GM12878 (cell line): ENCODE data around the gene PCDH15. TPM values are rescaled to one million over a fixed set of nuclear protein-coding genes. Genes with fewer than 3 reads are reported as not detected.

ENCODE experiments used
- ATAC-seq: fragments of 200-7000 bp; cut with Tn5 transposase; 3 replicates; pipeline ENCODE4 v1.9.1; 2020; ENCODE audit warnings: mild to moderate bottlenecking, moderate library complexity
- BruUV-seq: library from RNA; stranded (reverse); fragments of 400-500 nt; replicated peaks from 2 replicates; lab custom pipeline; 2021; lab: Mats Ljungman, UMichigan
- CTCF ChIA-PET: fragments of 300-600 bp; sonication (Branson Sonifier 250); formaldehyde crosslinking; extraction: SDS; loops from one replicate; lab custom pipeline; 2021; ENCODE audit warnings: inconsistent platforms; lab: Yijun Ruan, JAX
- POLR2A ChIA-PET: fragments of 350-600 bp; formaldehyde crosslinking; extraction: SDS; loops from one replicate; lab custom pipeline; 2021; ENCODE audit warnings: inconsistent platforms; lab: Charles Lee
- RAD21 ChIA-PET: fragments of 300-600 bp; sonication (Branson Sonifier 250); formaldehyde crosslinking; loops from one replicate; lab custom pipeline; 2023; ENCODE audit warnings: antibody characterized with exemption; ENCODE audit not compliant: unreplicated experiment; lab: Charles Lee
- SMC1A ChIA-PET: fragments of 300-600 bp; sonication (Branson Sonifier 250); formaldehyde crosslinking; loops from one replicate; lab custom pipeline; 2023; ENCODE audit not compliant: unreplicated experiment, uncharacterized antibody; lab: Charles Lee
- DNase-seq: peaks from one replicate; pipeline ENCODE4 v3.0.0-alpha.2; 2011; ENCODE audit warnings: low read depth, low spot score
- FAIRE-seq: peaks from 3 replicates; lab custom pipeline; 2011; peaks lifted over from hg19 to GRCh38; lab: Jason Lieb, UNC
- H2AFZ ChIP-seq: 2 replicates; pipeline ENCODE4 v1.6.0; 2011; ENCODE audit warnings: low read depth, low read length, control low read depth; ENCODE audit not compliant: control insufficient read depth
- H3K27ac ChIP-seq: 2 replicates; pipeline ENCODE4 v1.5.1; 2011; ENCODE audit warnings: control low read depth; ENCODE audit not compliant: control insufficient read depth, insufficient read depth
- H3K27me3 ChIP-seq, 2 experiments: replicated peaks in 1 of 2; 2 replicates each; pipeline versions ENCODE4 v1.6.0 to v1.6.1; 2011; ENCODE audit warnings: low read length in 1 of 2; ENCODE audit not compliant: control insufficient read depth in 2 of 2, insufficient read depth in 2 of 2
- H3K36me3 ChIP-seq, 2 experiments: 2 replicates each; pipeline ENCODE4 v1.5.1; 2011; ENCODE audit warnings: low read length in 1 of 2; ENCODE audit not compliant: control insufficient read depth in 2 of 2, insufficient read depth in 2 of 2
- H3K4me1 ChIP-seq: 2 replicates; pipeline ENCODE4 v1.6.1; 2011; ENCODE audit warnings: mild to moderate bottlenecking, low read length, moderate library complexity, mixed read lengths; ENCODE audit not compliant: control insufficient read depth, insufficient read depth
- H3K4me2 ChIP-seq: 2 replicates; pipeline ENCODE4 v1.6.0; 2011; ENCODE audit warnings: control low read depth; ENCODE audit not compliant: control insufficient read depth, insufficient read depth
- H3K4me3 ChIP-seq: fragments of 200-600 bp; sonication (generic); 2 replicates; pipeline ENCODE4 v1.5.1; 2016
- H3K79me2 ChIP-seq: 2 replicates; pipeline ENCODE4 v1.6.0; 2011; ENCODE audit warnings: low read length; ENCODE audit not compliant: control insufficient read depth, insufficient read depth
- H3K9ac ChIP-seq: 2 replicates; pipeline ENCODE4 v1.8.0; 2011; ENCODE audit warnings: low read length, control low read depth, mixed read lengths; ENCODE audit not compliant: control insufficient read depth, insufficient read depth
- H3K9me3 ChIP-seq: replicated peaks from 3 replicates; pipeline ENCODE4 v1.5.1; 2011; ENCODE audit warnings: mild to moderate bottlenecking, low read length; ENCODE audit not compliant: control insufficient read depth, insufficient read depth
- H4K20me1 ChIP-seq: 2 replicates; pipeline ENCODE4 v1.6.0; 2011; ENCODE audit not compliant: control insufficient read depth, insufficient read depth
- BACH1 ChIP-seq: fragments of 450-650 bp; IDR thresholded peaks from 2 replicates; pipeline ENCODE4 v1.6.1; 2017; ENCODE audit warnings: mild to moderate bottlenecking, borderline replicate concordance
- DPF2 ChIP-seq: fragments of 450-650 bp; IDR thresholded peaks from 2 replicates; pipeline ENCODE4 v1.6.1; 2017; ENCODE audit warnings: mild to moderate bottlenecking
- EED ChIP-seq: sonication (generic); IDR thresholded peaks from 2 replicates; pipeline ENCODE4 v1.6.1; 2016; ENCODE audit warnings: antibody characterized with exemption, low read depth
- EZH2 ChIP-seq: IDR thresholded peaks from 2 replicates; pipeline ENCODE4 v1.6.1; 2012; ENCODE audit warnings: low read depth, mild to moderate bottlenecking, control low read depth, inconsistent platforms, low read length, borderline replicate concordance; ENCODE audit not compliant: control insufficient read depth
- GATAD2B ChIP-seq: fragments of 450-650 bp; conservative IDR thresholded peaks from 2 replicates; pipeline ENCODE4 v1.6.1; 2017; ENCODE audit warnings: low read depth, mild to moderate bottlenecking, moderate library complexity
- HCFC1 ChIP-seq: fragments of 150-350 bp; IDR thresholded peaks from 2 replicates; pipeline ENCODE4 v1.6.1; 2014; ENCODE audit warnings: low read length
- IRF4 ChIP-seq: IDR thresholded peaks from 2 replicates; pipeline ENCODE4 v1.6.1; 2011; ENCODE audit warnings: low read depth, low read length
- KDM1A ChIP-seq: fragments of 200-600 bp; sonication (generic); IDR thresholded peaks from 2 replicates; pipeline ENCODE4 v1.6.1; 2016; ENCODE audit warnings: borderline replicate concordance
- MAX ChIP-seq: IDR thresholded peaks from 2 replicates; pipeline ENCODE4 v1.6.1; 2012; ENCODE audit warnings: low read depth, low read length, improper control_type of control experiment
- PBX3 ChIP-seq: IDR thresholded peaks from 2 replicates; pipeline ENCODE4 v1.6.1; 2011; ENCODE audit warnings: mild to moderate bottlenecking, low read depth, low read length, moderate library complexity; ENCODE audit not compliant: insufficient replicate concordance
- YY1 ChIP-seq: IDR thresholded peaks from 2 replicates; pipeline ENCODE4 v1.6.1; 2011; ENCODE audit warnings: low read depth, mild to moderate bottlenecking, low read length
- ZBED1 ChIP-seq: IDR thresholded peaks from 2 replicates; pipeline ENCODE4 v1.6.1; 2016; ENCODE audit warnings: borderline replicate concordance
- WGBS: methylation state at CpG from one replicate; pipeline ENCODE4 v1.1.6; 2016; ENCODE audit warnings: low lambda C conversion rate; ENCODE audit not compliant: insufficient replicate concordance, insufficient coverage; ENCODE audit errors: missing lambda C conversion rate; 5-methylcytosine and 5-hydroxymethylcytosine counted together
- in situ Hi-C: fragments of 300-500 bp; cut with MboI; formaldehyde crosslinking; loops from 9 replicates; pipeline ENCODE4 v1.14.3; 2018; ENCODE audit warnings: mixed read lengths
- intact Hi-C: fragments of 100-400 bp; cut with micrococcal nuclease; formaldehyde crosslinking; loops from one replicate; pipeline ENCODE4 v1.14.2; 2022; ENCODE audit not compliant: unreplicated experiment
- polyA plus RNA-seq, 11 experiments: library from polyadenylated mRNA; depleted of rRNA in 4 of 11; unstranded in 6 of 11; stranded (reverse) in 5 of 11; fragments of >200 nt; fragmentation: Nextera tagmentation in 4 of 11; fragmentation: Illumina TruSeq in 1 of 11; extraction: Ambion mirVana in 4 of 11; extraction: Trizol in 1 of 11; gene quantifications; 1 replicate in 1 of 11; 2 replicates in 10 of 11; pipeline versions ENCODE4 v1.2.1 to v1.2.3, GENCODE V29; 2011 to 2016; ENCODE audit warnings: inconsistent platforms in 2 of 11, missing spikeins in 2 of 11, low read depth in 1 of 11
- total RNA-seq, 4 experiments: library from RNA; depleted of rRNA in 3 of 4; stranded (reverse); fragments of >200 nt in 3 of 4; fragmentation: Illumina TruSeq in 1 of 4; extraction: Trizol in 1 of 4; gene quantifications; 2 replicates each; pipeline versions ENCODE4 v1.2.1 to v1.2.3, GENCODE V29; 2013 to 2021
- TF ChIP-seq, protein P1 (sequence below): IDR thresholded peaks from 2 replicates; pipeline ENCODE4 v1.6.1; 2012; ENCODE audit warnings: improper control_type of control experiment, low read depth, low read length; ENCODE audit not compliant: insufficient replicate concordance

Gene PCDH15
- total and polyA plus RNA-seq, 10 of the 15 experiments (the other 5 are each of a cell fraction or from before 2014, with no cell fraction given), result 0.03 to 0.52 (median 0.07) TPM; not detected in 6

- ChIA-PET POLR2A (no interaction called here), SMC1A (no interaction called here), RAD21 (no interaction called here), CTCF (interaction anchor here (1.0 kb wide), 1 partner anchor 41 kb away, joined by 3 read pairs; no protein-coding TSS in a partner anchor)
- no peaks in the 10 kb centered on the region for H3K79me2 ChIP-seq
- no peak overlapping the region for H3K4me2 ChIP-seq
- TF ChIP-seq EZH2, result no peak
- TF ChIP-seq HCFC1, result no peak
- TF ChIP-seq ZBED1, result no peak
- no peak for TF ChIP-seq MAX
- TF ChIP-seq KDM1A, result no peak
- no peak for TF ChIP-seq IRF4
- no peak for TF ChIP-seq EED
- no peak for TF ChIP-seq YY1
- TF ChIP-seq GATAD2B, result no peak
- no peak for TF ChIP-seq PBX3
- TF ChIP-seq DPF2, result no peak
- TF ChIP-seq, protein P1, sequence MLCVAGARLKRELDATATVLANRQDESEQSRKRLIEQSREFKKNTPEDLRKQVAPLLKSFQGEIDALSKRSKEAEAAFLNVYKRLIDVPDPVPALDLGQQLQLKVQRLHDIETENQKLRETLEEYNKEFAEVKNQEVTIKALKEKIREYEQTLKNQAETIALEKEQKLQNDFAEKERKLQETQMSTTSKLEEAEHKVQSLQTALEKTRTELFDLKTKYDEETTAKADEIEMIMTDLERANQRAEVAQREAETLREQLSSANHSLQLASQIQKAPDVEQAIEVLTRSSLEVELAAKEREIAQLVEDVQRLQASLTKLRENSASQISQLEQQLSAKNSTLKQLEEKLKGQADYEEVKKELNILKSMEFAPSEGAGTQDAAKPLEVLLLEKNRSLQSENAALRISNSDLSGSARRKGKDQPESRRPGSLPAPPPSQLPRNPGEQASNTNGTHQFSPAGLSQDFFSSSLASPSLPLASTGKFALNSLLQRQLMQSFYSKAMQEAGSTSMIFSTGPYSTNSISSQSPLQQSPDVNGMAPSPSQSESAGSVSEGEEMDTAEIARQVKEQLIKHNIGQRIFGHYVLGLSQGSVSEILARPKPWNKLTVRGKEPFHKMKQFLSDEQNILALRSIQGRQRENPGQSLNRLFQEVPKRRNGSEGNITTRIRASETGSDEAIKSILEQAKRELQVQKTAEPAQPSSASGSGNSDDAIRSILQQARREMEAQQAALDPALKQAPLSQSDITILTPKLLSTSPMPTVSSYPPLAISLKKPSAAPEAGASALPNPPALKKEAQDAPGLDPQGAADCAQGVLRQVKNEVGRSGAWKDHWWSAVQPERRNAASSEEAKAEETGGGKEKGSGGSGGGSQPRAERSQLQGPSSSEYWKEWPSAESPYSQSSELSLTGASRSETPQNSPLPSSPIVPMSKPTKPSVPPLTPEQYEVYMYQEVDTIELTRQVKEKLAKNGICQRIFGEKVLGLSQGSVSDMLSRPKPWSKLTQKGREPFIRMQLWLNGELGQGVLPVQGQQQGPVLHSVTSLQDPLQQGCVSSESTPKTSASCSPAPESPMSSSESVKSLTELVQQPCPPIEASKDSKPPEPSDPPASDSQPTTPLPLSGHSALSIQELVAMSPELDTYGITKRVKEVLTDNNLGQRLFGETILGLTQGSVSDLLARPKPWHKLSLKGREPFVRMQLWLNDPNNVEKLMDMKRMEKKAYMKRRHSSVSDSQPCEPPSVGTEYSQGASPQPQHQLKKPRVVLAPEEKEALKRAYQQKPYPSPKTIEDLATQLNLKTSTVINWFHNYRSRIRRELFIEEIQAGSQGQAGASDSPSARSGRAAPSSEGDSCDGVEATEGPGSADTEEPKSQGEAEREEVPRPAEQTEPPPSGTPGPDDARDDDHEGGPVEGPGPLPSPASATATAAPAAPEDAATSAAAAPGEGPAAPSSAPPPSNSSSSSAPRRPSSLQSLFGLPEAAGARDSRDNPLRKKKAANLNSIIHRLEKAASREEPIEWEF, result no peak
- no peak for TF ChIP-seq BACH1
- H3K4me3 ChIP-seq, result no peak overlapping the region
- H2AFZ ChIP-seq, result no peak overlapping the region
- in situ Hi-C loops, result no loop called here
- no peaks in the 10 kb centered on the region for H3K9me3 ChIP-seq
- intact Hi-C loops, result no loop called here
- BruUV-seq, result no TSS peak
- FAIRE-seq (no peak), DNase-seq (no peak), ATAC-seq (no peak)
- H3K27me3 ChIP-seq, result no peaks in the 10 kb centered on the region
- H3K9ac ChIP-seq, result no peak overlapping the region
- H4K20me1 ChIP-seq, result no peaks in the 10 kb centered on the region
- H3K4me1 ChIP-seq, result no peaks in the 10 kb centered on the region
- no peak overlapping the region for H3K27ac ChIP-seq
- no peaks in the 10 kb centered on the region for H3K36me3 ChIP-seq
- 0% methylated on average over 2 of the region's 2 CpGs for WGBS
Measured at GRCh38 chr10:54681136-54681535, 119.9 kb downstream of the PCDH15 start.
